GM21423 (cell line): ENCODE results near the gene RAD21L1.

ENCODE experiments used
- ATAC-seq: cut with Tn5 transposase; IDR thresholded peaks from one replicate; pipeline ENCODE4 v1.9.1; 2021; ENCODE audit warnings: mild to moderate bottlenecking, moderate library complexity; ENCODE audit not compliant: unreplicated experiment

Gene RAD21L1

GRCh38 chr20:1225783-1226654 lies at the start of gene RAD21L1:
TSS of gene RAD21L1 (plus strand) at chr20:1226044. CDS start at chr20:1228454, 2,410 bp downstream.
- ATAC-seq = no peak

- no peak for ATAC-seq
Measured at GRCh38 chr20:1177680-1178079, 48.2 kb upstream of the RAD21L1 start.

GRCh38 chr20:1178103-1178502 lies 47.7 kb upstream of the RAD21L1 start:
- ATAC-seq = no peak

GRCh38 chr20:1178623-1179022 lies 47.2 kb upstream of the RAD21L1 start:
- no peak for ATAC-seq

GRCh38 chr20:1180949-1181348 lies 44.9 kb upstream of the RAD21L1 start:
- ATAC-seq = no peak

- ATAC-seq = no peak
Measured at GRCh38 chr20:1182106-1182505, 43.7 kb upstream of the RAD21L1 start.

- no peak for ATAC-seq
Measured at GRCh38 chr20:1183153-1183552, 42.7 kb upstream of the RAD21L1 start.

- no peak for ATAC-seq
Measured at GRCh38 chr20:1184260-1184637, 41.6 kb upstream of the RAD21L1 start.

GRCh38 chr20:1184638-1185315 lies 41.1 kb upstream of the RAD21L1 start, which contains the start of gene TMEM74B:
TSS of gene TMEM74B (minus strand) at chr20:1184981. CDS start at chr20:1183801, 1,180 bp downstream.
- no peak for ATAC-seq

GRCh38 chr20:1185316-1185741 lies 40.5 kb upstream of the RAD21L1 start:
- no peak for ATAC-seq

- ATAC-seq = no peak
Measured at GRCh38 chr20:1185790-1186334, 40.0 kb upstream of the RAD21L1 start.

- ATAC-seq = no peak
Measured at GRCh38 chr20:1186367-1186991, 39.4 kb upstream of the RAD21L1 start.

- no peak for ATAC-seq
Measured at GRCh38 chr20:1187605-1188171, 38.2 kb upstream of the RAD21L1 start.

- ATAC-seq = no peak
Measured at GRCh38 chr20:1188347-1188746, 37.5 kb upstream of the RAD21L1 start.

- ATAC-seq = no peak
Measured at GRCh38 chr20:1189827-1190226, 36.0 kb upstream of the RAD21L1 start.

- no peak for ATAC-seq
Measured at GRCh38 chr20:1190847-1191246, 35.0 kb upstream of the RAD21L1 start.

- ATAC-seq = no peak
Measured at GRCh38 chr20:1191299-1191698, 34.5 kb upstream of the RAD21L1 start.

- ATAC-seq = no peak
Measured at GRCh38 chr20:1195226-1195625, 30.6 kb upstream of the RAD21L1 start.

- no peak for ATAC-seq
Measured at GRCh38 chr20:1196634-1197033, 29.2 kb upstream of the RAD21L1 start.

- ATAC-seq = no peak
Measured at GRCh38 chr20:1197801-1198200, 28.0 kb upstream of the RAD21L1 start.

GRCh38 chr20:1198751-1199150 lies 27.1 kb upstream of the RAD21L1 start:
- ATAC-seq = no peak
